GM12878 (cell line): ENCODE measurements around the gene ALAS1.

Experiments used
- CTCF ChIP-seq, 3 experiments: IDR thresholded peaks in 2 of 3; conservative IDR thresholded peaks in 1 of 3; 2 replicates each; pipeline ENCODE4 v1.5.1; 2011; ENCODE audit warnings: low read depth in 3 of 3, low read length in 3 of 3, mild to moderate bottlenecking in 3 of 3, control low read depth in 2 of 3, moderate library complexity in 2 of 3, inconsistent platforms in 1 of 3, mixed read lengths in 1 of 3; ENCODE audit not compliant: control insufficient read depth in 2 of 3, insufficient read depth in 1 of 3; ENCODE audit errors: extremely low read depth in 1 of 3
- JUND ChIP-seq: IDR thresholded peaks from 2 replicates; pipeline ENCODE4 v1.6.1; 2012; ENCODE audit warnings: low read depth, mild to moderate bottlenecking, low read length, improper control_type of control experiment, moderate library complexity
- TAF1 ChIP-seq: IDR thresholded peaks from 2 replicates; pipeline ENCODE4 v1.6.1; 2011; ENCODE audit warnings: mild to moderate bottlenecking, low read depth, low read length, borderline replicate concordance
- TCF7 ChIP-seq: IDR thresholded peaks from 2 replicates; pipeline ENCODE4 v1.6.1; 2014; ENCODE audit warnings: antibody characterized with exemption, borderline replicate concordance

GRCh38 chr3:52253314-52254304 lies 55.6 kb downstream of the ALAS1 start:
- TF ChIP-seq CTCF (IDR thresholded peaks at IDR 0.05 in 2 of 3, conservative IDR thresholded peaks at IDR 0.05 in 1 of 3; ENCODE audit: control insufficient read depth in 2 of 3, extremely low read depth in 1 of 3, insufficient read depth in 1 of 3, low read depth in 3 of 3, low read length in 3 of 3): no peak
- no peak for TF ChIP-seq TCF7
- TF ChIP-seq JUND: 0 out of 2 replicates have a peak, but pooled peaks have one; percentile 22
- no peak for TF ChIP-seq TAF1
